COLO668 (cell line): Measurements from ENCODE around the gene AADAT.
"Not testable (repeated sequence)": the region's sequence is repeated elsewhere in the genome, so short reads cannot be mapped to it uniquely, and the experiment has no call there.

ENCODE experiments used
- DNase-seq: peaks from one replicate; lab custom pipeline; 2025; ENCODE audit not compliant: unreplicated experiment; lab: John Stamatoyannopoulos, UW

Gene AADAT

DNA sequence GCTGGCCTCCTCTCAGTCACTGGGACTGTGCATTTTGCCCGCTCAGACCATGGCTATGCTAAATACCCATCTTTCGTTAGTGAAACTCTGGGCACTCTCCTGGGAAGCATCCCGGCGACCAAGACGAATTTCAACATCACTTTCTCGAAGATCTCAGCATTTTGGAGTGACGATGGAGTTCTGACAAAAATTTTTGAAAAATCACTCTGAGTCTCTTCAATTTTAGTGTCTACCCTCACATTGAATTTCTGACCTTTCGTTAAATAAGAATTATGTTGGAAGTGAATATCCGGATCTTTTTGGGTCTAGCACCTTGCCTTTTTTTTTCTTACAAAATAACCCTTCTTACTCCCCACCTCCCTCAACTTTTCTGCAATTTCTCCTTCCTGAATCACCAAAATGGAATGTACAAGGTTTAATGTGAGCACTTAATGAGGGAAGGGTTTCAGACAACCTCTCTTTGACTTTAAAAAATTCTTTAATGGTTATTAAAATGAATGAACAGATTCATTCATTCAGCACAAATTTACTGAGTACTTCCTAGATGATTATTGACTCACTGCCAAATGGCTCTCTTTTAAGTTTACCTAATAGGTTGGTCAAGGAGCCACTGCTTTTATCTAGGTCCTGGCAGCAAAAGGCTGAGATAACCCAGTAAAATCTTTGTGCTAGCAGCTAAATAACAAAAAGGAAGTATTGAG lies 746 bp upstream of the AADAT start:
- DNase-seq = no peak

DNA sequence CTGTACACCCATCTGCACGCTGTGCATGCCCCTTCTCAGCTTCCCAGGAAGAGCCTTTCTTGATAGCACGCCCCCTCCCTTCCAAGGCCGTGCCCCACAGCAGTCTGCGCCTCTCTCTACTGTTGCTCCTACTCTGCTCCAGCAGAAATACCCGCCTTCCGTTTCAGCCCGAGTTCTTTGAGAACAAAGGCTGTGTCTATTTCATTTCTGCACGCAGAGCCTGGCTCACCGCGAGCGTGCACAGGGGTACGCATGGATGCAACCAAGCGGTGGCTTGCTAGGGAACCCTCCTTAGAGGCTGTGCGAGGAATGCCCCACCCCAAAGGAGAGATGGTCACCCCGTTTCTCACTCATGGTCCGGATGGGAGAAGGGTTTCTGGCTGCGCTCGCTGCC lies 485 bp downstream of the AADAT start:
- peak; percentile 43 for DNase-seq

DNA sequence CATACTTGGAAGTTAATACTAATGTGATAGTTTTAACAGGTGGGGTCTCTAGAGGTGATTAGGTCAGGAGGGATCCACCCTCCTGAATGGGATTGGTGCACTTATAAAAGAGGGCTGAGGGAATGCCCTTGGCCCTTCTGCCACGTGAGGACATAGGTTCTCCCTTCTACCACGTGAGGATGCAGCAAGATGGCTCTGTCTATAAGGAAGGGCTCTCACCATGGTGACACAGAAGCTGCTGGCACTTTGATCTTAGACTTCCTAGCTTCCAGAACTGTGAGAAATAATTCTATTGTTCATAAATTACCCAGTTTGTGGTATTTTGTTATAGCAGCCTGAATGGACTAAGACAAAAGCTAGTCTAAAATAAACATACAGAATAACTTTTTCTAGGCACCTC lies 1.0 kb downstream of the AADAT start:
- DNase-seq = no peak

DNA sequence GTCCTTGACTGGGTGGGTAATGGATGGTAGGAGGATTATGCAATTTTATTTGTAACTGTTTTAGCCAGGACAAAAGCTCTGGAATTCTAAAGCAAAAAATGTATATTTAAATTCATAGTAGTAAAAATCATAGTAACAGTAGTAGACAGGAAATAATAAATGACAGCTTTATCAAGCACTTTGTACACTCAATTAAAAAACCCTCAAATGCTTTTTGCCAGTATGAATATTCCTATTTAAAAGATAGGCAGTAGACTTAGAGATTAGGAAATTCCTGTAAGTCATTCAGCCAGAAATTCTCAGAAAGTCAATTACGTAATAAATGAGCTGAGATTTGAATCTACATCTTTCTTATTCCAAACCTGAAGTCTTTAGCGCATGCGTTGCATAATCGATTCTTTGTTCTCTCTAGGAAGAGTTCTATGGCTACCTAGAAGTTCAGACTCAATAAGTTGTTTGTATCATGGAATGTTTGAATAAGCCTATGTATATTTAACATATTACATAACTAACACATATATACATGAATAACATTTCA lies 2.5 kb downstream of the AADAT start:
- no peak for DNase-seq

DNA sequence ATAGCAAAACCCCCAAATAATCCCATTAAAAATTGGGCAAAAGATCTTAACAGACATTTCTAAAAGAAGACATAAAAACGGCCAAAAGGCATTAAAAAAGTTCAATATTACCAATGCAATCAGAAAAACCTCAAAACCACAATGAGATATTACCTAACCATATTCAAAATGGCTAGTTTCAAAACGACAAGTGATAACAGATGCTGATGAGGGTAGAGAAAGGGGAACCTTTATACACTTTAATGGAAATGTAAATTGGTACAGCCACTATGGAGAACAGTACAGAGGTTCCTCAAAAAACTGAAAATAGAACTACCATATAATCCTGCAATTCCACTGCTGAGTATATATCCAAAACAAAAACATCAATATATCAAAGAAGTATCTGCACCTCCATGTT lies 6.2 kb downstream of the AADAT start:
- no peak for DNase-seq

DNA sequence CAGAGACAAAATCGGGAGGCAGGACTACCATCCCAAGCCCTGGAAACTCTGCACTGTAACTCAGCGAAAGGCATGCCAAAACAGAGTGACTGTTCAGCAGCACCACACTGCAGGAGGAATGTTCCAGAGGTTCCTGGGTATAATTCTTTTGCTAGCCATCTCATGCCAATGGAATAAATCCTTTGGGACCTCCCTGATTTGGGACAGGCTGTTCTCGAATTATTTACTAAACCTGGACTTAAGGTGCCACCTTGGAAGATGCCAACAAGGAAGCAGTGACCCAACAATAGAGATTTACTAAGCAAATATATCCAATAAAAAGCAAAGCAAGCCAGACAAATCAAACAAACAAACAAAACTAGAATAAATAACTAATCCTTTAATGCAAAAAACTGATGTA lies 9.3 kb downstream of the AADAT start:
- DNase-seq = no peak

DNA sequence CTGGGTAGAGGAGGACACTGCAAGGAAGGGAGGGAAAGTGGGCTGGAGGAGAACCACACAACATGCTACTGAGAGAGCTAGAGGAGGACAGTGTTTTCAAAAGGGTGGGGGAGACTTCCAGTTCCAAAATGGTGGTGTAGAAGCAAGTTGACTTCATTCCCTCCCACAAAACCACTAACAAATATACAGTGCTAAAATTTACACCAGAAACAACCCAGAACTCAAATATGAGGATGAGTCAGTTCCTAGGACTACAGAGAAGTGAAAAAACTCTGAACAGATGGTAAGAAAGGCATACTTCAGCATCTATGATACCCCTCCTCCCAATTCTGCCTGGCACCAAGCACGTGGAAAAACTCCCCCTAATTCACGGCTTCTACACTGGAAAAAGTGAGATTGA lies 9.8 kb downstream of the AADAT start:
- no peak for DNase-seq

DNA sequence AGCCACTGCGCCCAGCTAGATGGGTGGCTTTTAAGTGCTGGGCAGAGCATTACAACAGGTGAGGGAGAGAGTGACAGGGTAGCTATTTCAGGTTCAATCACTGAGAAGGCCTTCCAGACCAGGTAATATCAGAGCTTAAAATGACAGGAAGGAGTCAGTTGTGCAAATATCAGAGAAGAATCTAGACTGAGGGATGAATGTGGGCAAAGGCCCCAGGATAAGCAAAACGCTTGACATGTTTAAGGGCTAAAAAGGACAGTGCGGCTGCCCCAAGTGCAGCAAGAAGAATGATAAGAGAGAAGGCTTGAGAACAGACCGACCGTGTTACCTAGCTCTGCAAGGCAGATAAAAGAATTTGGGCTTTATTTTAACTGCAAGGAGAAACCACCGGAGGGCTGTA lies 18.6 kb downstream of the AADAT start:
- no peak for DNase-seq

DNA sequence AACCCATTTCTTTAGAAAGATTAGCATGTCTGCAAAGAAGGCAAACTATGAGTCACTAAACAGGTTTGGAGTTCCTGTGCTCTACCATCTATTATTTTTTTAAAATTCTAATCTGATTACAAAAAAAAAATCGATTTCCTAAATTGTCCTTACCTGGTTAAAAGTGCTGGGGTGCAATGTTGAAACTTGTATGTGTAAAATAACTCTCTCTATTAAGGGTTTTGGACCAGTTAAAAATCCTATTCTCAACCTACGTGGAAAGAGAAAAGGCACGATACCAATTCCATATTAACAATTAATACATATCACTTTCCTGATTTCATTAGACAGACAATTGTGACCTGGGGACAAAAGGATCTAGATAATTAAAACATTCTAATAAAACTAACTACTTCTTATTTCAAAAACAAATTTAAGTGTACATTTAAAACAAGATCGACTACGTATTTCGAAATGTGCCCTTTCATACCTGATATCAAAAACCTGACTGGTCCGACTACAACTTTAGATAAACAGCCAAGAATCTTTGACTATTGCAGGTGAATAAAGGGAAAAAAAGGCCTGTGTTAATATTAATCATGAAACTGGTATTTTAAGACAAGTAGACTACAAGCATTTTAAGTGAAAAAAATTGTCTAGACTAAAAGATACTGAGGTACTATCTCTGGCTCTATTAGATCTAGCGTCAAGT lies 21.2 kb downstream of the AADAT start:
- DNase-seq = no peak

DNA sequence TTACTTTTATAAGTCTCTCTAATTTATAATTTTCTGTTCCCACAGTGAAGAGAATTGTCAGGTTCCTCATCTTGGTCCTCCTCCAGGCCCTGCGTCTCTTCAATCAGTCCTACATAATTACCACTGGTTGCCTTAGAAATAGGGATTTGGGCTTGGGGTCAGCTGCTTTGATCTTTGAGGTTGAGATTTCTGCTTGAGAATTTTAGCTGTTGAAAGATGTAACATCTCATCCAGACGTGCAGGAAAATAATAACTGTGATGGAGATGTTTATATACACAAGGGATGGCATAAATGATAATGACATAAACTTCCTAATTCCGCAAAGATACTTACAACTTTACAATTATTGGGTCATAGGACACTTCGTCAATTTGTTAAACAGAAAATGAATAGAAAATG lies 30.3 kb downstream of the AADAT start:
- DNase-seq = no peak

DNA sequence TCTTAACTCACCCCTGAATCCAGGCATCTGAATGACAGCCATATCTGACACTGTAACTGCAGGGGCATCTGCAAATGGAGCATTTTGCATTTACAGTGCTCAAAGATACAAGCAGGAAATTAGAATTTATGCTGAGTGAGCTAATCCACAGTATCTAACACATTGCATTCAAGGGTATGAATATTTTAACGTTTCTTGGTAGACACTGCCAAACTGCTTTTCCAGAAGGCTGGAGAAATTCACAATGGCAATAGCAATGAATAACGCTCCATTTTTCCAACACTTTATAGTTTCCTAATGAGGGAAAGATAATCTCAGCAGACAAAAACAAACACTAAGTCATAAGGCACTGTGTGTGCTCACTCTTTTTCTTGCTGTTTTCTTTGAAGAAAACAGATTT lies 30.9 kb downstream of the AADAT start:
- DNase-seq = no peak

DNA sequence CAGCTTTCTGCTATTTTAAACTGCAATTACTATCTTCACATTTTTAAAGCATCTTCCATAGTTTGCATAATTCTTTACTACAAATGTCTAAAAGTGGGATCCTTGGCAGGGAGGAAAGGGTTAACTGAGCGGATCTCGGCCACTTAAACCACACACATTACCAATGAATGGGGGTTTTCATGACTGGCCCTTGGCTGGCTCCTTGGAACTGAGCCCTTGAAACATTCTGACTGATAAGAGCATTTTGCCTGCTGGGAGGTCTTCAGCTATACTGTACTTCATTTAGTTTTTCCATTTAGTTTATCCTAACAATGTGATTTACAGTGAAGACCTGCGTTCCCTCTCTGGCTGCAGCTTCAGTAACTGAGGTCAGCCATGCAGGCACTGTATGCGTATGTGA lies 31.9 kb downstream of the AADAT start:
- no peak for DNase-seq

DNA sequence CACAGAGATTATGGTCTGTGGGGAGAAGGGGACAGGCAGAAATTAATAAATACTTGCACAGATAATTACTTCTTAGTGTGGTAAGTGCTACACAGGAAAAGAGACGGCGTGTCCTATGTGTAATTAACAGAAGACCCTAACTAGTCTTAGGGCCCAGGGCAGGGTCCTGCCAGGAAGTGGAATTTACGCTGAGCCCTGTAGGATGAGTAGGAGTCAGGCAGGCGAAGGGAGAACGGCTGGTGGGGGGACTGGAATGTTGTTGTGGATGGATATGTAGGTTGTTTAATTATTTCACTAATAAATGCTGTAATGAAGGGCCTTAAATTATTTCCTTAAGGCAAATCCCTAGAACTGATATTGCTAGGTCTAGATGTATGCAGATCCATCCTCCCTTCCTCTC lies 36.8 kb downstream of the AADAT start:
- no peak for DNase-seq

DNA sequence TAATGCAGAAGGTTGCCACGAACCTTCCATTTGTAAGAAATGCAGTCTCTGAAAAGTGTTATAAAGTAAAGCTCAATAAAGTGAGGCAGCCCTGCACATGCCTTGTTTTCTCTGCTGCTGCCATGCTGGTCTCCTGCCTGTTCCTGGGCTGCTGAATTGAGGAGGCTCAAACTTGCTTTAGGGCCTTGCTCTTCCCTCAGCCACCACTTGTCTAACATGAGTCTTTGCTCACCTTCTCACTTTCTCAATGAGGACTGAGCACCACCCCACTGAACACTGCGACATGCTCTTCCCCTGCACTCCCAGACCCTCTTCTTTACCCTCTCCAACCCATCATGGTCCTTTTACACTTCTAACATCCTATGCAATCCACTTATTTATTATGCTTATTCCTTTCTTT lies 38.4 kb downstream of the AADAT start:
- no peak for DNase-seq

DNA sequence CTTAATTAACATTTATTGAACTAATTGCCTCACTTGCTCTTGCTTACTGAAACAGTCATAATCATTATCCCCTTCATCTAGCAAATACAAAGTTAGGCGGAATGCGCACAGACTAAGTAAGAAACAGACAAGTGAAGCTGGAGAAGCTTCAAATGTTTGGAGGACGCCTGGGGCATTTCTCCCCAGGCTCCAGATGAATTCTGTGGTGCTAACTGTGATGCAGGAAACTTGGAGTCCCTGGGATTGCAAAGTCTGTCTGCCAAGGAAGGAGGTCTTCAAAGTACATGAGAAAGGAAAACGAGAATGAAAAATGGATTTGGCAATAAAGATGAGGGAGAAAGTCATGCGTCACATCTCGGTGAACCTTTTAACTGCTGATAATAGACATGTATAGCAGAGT lies 40.0 kb downstream of the AADAT start:
- no peak for DNase-seq

DNA sequence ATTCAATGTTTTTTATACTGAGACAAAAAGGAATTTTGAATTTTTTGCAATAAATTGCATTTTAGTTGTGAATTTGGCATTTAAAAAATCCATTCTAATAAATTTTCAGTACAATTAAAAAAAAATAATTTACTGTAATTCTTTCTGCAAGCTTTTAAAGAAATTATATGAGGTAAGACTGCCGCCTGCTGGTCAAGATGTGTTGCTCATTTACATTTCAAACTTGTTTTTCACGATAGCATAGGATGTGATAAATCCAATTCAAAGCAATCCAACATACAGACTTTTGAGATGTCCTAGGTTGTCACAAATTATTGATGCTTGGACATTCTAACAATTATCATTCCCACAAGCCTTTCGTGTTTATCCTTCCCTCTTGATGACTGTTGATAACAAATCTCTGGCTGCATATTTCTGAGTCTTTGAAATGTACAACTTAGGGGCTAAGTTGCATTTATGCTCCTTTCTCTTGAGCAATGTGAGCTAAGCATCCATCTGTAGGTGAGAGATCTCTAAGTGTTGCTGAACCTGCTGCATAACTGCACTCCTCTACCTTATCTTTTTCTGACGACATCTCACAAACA lies 41.9 kb downstream of the AADAT start:
- peak; percentile 34 for DNase-seq

DNA sequence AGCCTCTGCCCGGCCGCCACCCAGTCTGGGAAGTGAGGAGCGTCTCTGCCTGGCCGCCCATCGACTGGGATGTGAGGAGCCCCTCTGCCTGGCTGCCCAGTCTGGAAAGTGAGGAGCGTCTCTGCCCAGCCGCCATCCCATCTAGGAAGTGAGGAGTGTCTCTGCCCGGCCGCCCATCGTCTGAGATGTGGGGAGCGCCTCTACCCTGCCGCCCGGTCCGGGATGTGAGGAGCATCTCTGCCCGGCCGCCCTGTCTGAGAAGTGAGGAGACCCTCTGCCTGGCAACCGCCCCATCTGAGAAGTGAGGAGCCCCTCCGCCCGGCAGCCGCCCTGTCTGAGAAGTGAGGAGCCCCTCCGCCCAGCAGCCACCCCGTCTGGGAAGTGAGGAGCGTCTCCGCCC lies 43.6 kb downstream of the AADAT start:
- not testable (repeated sequence) for DNase-seq

DNA sequence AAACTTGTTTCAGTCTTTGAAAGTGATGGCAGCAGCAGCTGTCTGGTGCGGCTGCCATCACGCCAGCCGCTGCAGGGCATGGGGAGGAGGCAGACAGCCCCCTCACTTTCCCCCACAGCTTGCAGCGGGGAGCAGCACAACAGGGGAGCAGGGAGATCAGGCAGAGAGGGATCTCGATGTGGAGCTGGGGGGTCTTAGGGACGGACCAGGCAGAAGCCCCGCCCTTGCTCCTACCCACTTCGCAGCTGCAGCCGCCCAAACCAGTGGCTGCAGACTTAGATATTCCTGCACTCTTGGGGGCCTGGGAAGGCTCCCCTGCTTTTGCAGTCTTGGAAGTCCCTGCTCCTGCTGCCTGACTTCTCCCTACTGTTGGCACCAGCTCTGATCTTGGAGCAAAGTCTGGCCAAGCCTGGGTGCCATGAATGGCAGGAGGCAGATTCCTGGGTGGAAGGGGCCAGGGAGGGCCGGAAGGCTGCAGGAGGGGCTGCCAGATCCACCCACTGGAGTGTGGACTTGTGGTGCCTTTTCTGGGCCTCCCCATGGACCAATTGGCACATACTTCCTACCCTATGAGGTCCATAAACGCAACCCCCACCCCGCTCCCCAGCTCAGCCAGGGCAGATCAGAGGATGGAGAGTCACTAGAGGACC lies 49.6 kb downstream of the AADAT start:
- DNase-seq = no peak

DNA sequence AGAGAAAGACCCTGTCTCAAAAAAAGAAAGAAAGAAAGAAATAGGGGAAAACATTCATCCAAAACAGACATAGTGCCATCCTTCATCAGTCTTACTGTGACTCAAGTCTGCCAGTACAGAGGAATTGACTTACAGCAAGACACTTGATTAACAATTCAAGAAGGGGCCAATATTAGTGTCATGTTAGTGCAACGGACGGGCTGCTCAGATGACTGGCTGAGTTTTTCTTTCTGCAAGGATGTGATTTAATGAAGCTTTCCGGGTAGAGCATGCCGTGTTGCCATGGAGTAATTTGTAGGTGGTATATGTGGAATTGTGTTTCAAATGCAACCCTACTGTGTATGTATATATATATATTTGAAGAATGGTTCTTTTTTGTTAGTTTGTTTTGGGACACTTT lies 51.0 kb downstream of the AADAT start:
- DNase-seq = no peak

DNA sequence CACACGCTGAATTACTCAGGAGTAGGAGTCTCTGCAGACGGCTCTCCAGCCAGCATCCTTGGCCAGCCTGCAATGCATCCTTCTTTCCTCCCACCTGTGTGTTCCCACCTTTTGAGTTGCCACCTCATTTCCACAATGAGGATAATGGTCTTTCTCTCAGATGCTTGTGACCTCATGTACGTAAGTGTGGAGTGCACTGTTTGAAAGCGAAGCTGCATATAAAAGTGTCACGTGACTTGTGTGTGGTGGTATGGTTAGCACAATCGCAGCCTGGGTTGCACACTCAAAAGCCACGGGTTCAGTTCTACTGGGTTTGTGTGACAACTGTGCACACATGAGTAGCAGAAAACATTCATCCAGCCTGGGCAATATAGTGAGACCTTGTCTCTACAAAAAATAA lies 51.5 kb downstream of the AADAT start:
- DNase-seq = no peak

DNA sequence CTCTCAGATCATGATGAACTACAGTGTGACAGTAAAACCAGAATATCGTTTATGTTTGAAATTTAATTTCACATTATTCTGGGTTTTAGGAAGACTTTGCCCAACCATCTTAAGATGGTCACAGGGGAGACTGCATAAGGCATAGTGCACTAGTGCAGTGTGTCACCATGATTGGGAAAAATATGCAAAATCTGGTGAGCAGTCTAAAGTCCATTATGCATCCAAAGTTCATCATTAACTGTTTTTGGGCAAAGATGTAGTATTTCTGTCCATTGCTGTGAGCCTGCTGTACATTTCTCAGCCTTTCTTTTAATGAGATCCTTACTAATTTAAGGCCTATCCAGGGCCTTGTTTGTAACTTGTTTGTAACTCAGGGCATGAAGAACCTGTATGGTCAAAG lies 52.3 kb downstream of the AADAT start:
- no peak for DNase-seq

DNA sequence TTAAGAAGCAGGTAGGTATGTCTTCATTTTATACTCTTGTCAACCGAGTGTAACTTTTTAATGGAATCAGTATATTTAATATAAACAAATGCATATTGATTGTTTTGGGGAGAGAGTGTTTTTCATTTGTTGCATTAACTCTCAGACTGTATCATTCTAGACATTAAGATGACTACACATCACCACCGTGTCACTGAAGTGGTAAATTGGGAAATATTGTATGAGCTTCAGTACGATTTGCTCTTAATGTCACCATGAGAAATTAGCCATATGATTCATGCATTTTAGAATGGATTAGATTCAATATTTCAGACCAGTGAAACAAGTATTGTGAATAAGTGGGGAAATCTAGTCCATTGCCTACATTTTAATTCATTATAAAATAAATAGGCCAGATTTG lies 53.9 kb downstream of the AADAT start:
- DNase-seq = no peak
